ENCODE measurements around the gene LNX1. TPM values are rescaled to one million over a fixed set of nuclear protein-coding genes. Genes with fewer than 3 reads are reported as not detected.

Gene LNX1
- total and polyA plus RNA-seq, 10 of the 15 experiments (the other 5 are each of a cell fraction or from before 2014, with no cell fraction given), result 0.72 to 1.4 (median 1.0) TPM

DNA sequence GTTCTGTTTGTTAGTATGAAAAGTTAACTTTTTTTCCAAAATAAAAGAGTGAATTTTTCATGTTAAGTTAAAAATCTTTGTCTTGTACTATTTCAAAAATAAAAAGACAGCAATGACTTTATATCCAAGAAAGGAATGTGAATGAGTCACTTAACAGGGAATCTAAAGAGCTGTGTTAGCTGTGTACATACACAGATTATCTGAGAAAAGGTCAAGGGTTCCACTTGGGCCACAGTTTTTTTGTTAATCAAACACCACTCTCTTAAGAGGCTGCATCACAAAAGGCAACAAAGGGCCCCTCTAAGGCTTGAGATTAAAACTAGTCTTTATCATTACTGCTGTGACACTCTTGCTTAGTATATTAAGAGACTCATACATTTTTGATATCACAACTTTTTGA is 131.7 kb downstream of the LNX1 start:
- Histone ChIP-seq H3K4me2 (ENCODE audit: control insufficient read depth, insufficient read depth) (no peak overlapping the region), H3K27ac (ENCODE audit: control insufficient read depth, insufficient read depth) (no peak overlapping the region), H3K9ac (ENCODE audit: control insufficient read depth, insufficient read depth, low read length) (no peak overlapping the region), H4K20me1 (ENCODE audit: control insufficient read depth, insufficient read depth) (no peaks in the 10 kb centered on the region), H3K4me3 (no peak overlapping the region), H3K27me3 (replicated peaks in 1 of 2; ENCODE audit: control insufficient read depth in 2 of 2, insufficient read depth in 2 of 2, low read length in 1 of 2) (no peaks in the 10 kb centered on the region), H3K4me1 (ENCODE audit: control insufficient read depth, insufficient read depth, low read length) (no peaks in the 10 kb centered on the region), H3K36me3 (ENCODE audit: control insufficient read depth in 2 of 2, insufficient read depth in 2 of 2, low read length in 1 of 2) (peaks cover 2 to 10% of the 10 kb centered on the region in 2 experiments; a peak in 3 of 4 replicates), H3K79me2 (ENCODE audit: control insufficient read depth, insufficient read depth, low read length) (no peaks in the 10 kb centered on the region), H3K9me3 (replicated peaks; ENCODE audit: control insufficient read depth, insufficient read depth, low read length) (no peaks in the 10 kb centered on the region), H2AFZ (ENCODE audit: control insufficient read depth, low read depth, low read length) (no peak overlapping the region)
- ChIA-PET CTCF (no interaction called here), POLR2A (no interaction called here), SMC1A (ENCODE audit: uncharacterized antibody, unreplicated experiment) (interaction anchor here (0.9 kb wide), 1 partner anchor 9 kb away, joined by 3 read pairs; no protein-coding TSS in a partner anchor), RAD21 (ENCODE audit: unreplicated experiment) (no interaction called here)
- no peak for DNase-seq (ENCODE audit: low read depth, low spot score)
- intact Hi-C loops (cut with micrococcal nuclease; ENCODE audit: unreplicated experiment) (loop anchor here (5.0 kb wide), 1 partner anchor 262 kb away; no protein-coding TSS in a partner anchor), in situ Hi-C loops (cut with MboI) (no loop called here)
- no TSS peak for BruUV-seq (replicated peaks)
- no peak for ATAC-seq
- no peak for TF ChIP-seq SMAD1 (IDR thresholded peaks at IDR 0.05; ENCODE audit: low read depth, partially characterized antibody)
- no peak for TF ChIP-seq IKZF2 (IDR thresholded peaks at IDR 0.05)
- TF ChIP-seq FOXM1 (IDR thresholded peaks at IDR 0.05; ENCODE audit: low read depth, low read length), result no peak
- no peak for TF ChIP-seq NFXL1 (IDR thresholded peaks at IDR 0.05; ENCODE audit: borderline replicate concordance)
- TF ChIP-seq, protein P1, sequence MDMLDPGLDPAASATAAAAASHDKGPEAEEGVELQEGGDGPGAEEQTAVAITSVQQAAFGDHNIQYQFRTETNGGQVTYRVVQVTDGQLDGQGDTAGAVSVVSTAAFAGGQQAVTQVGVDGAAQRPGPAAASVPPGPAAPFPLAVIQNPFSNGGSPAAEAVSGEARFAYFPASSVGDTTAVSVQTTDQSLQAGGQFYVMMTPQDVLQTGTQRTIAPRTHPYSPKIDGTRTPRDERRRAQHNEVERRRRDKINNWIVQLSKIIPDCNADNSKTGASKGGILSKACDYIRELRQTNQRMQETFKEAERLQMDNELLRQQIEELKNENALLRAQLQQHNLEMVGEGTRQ (IDR thresholded peaks at IDR 0.05; ENCODE audit: borderline replicate concordance, low read depth, low read length), result no peak
- no peak for TF ChIP-seq SMARCA5 (IDR thresholded peaks at IDR 0.05)
- TF ChIP-seq POLR2AphosphoS2 (IDR thresholded peaks at IDR 0.05; ENCODE audit: low read depth, low read length), result no peak
- TF ChIP-seq, protein P2, sequence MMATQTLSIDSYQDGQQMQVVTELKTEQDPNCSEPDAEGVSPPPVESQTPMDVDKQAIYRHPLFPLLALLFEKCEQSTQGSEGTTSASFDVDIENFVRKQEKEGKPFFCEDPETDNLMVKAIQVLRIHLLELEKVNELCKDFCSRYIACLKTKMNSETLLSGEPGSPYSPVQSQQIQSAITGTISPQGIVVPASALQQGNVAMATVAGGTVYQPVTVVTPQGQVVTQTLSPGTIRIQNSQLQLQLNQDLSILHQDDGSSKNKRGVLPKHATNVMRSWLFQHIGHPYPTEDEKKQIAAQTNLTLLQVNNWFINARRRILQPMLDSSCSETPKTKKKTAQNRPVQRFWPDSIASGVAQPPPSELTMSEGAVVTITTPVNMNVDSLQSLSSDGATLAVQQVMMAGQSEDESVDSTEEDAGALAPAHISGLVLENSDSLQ (IDR thresholded peaks at IDR 0.05), result no peak
- TF ChIP-seq, protein P3, sequence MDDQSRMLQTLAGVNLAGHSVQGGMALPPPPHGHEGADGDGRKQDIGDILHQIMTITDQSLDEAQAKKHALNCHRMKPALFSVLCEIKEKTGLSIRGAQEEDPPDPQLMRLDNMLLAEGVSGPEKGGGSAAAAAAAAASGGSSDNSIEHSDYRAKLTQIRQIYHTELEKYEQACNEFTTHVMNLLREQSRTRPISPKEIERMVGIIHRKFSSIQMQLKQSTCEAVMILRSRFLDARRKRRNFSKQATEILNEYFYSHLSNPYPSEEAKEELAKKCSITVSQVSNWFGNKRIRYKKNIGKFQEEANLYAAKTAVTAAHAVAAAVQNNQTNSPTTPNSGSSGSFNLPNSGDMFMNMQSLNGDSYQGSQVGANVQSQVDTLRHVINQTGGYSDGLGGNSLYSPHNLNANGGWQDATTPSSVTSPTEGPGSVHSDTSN (IDR thresholded peaks at IDR 0.05; ENCODE audit: insufficient replicate concordance, low read depth, low read length), result no peak
- TF ChIP-seq SMC3 (IDR thresholded peaks at IDR 0.05; ENCODE audit: borderline replicate concordance, low read length), result no peak
- no peak for TF ChIP-seq ZNF384 (IDR thresholded peaks at IDR 0.05; ENCODE audit: borderline replicate concordance, low read depth, low read length)
- TF ChIP-seq, protein P4, sequence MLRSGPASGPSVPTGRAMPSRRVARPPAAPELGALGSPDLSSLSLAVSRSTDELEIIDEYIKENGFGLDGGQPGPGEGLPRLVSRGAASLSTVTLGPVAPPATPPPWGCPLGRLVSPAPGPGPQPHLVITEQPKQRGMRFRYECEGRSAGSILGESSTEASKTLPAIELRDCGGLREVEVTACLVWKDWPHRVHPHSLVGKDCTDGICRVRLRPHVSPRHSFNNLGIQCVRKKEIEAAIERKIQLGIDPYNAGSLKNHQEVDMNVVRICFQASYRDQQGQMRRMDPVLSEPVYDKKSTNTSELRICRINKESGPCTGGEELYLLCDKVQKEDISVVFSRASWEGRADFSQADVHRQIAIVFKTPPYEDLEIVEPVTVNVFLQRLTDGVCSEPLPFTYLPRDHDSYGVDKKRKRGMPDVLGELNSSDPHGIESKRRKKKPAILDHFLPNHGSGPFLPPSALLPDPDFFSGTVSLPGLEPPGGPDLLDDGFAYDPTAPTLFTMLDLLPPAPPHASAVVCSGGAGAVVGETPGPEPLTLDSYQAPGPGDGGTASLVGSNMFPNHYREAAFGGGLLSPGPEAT (IDR thresholded peaks at IDR 0.05; ENCODE audit: low read depth), result no peak
- TF ChIP-seq PAX8 (IDR thresholded peaks at IDR 0.05), result no peak
- TF ChIP-seq CBFB (IDR thresholded peaks at IDR 0.05; ENCODE audit: low read depth), result no peak
- TF ChIP-seq ZNF622 (IDR thresholded peaks at IDR 0.05), result no peak
- TF ChIP-seq NR2C1 (IDR thresholded peaks at IDR 0.05), result no peak
- FAIRE-seq, result no peak

Measured in GM12878 (cell line).